ENCODE measurements around the gene ROPN1. TPM values are rescaled to one million over a fixed set of nuclear protein-coding genes. Genes with fewer than 3 reads are reported as not detected.
"Not testable (repeated sequence)": the region's sequence is repeated elsewhere in the genome, so short reads cannot be mapped to it uniquely, and the experiment has no call there.

The ROPN1 gene
- not detected for polyA plus RNA-seq (2012; ENCODE audit: low read depth, missing spikeins)

- not testable (repeated sequence) for DNase-seq (ENCODE audit: insufficient read length, low spot score)
- FAIRE-seq: peak; percentile 89
These were observed at the start of gene ROPN1 for GRCh38 chr3:123991730-123992588. Gene ROPN1, minus strand, starts transcription at chr3:123992124. Its CDS starts 11,643 bp downstream, at chr3:123980481.

GRCh38 chr3:124041553-124041952 lies 49.6 kb upstream of the ROPN1 start:
- no peak for TF ChIP-seq TAF1 (IDR thresholded peaks at IDR 0.05; ENCODE audit: low read depth, low read length)
- TF ChIP-seq POLR2AphosphoS5 (IDR thresholded peaks at IDR 0.05; ENCODE audit: low read depth, low read length): no peak
- TF ChIP-seq SPI1 (IDR thresholded peaks at IDR 0.05; ENCODE audit: low read depth, low read length): no peak
- no peak for TF ChIP-seq PAX5 (IDR thresholded peaks at IDR 0.05; ENCODE audit: insufficient read depth, low read length, severe bottlenecking)
- TF ChIP-seq POU2F2 (IDR thresholded peaks at IDR 0.05; ENCODE audit: low read depth, low read length): no peak
- no peak for TF ChIP-seq POLR2A (IDR thresholded peaks at IDR 0.05; ENCODE audit: low read depth, low read length)
- DNase-seq (ENCODE audit: insufficient read length, low spot score) (no peak), FAIRE-seq (no peak)

- no peak for FAIRE-seq
- DNase-seq (ENCODE audit: insufficient read length, low spot score): no peak
- no peak for TF ChIP-seq POU2F2 (IDR thresholded peaks at IDR 0.05; ENCODE audit: low read depth, low read length)
- TF ChIP-seq TAF1 (IDR thresholded peaks at IDR 0.05; ENCODE audit: low read depth, low read length): no peak
- TF ChIP-seq POLR2A (IDR thresholded peaks at IDR 0.05; ENCODE audit: low read depth, low read length): no peak
- TF ChIP-seq POLR2AphosphoS5 (IDR thresholded peaks at IDR 0.05; ENCODE audit: low read depth, low read length): no peak
- TF ChIP-seq SPI1 (IDR thresholded peaks at IDR 0.05; ENCODE audit: low read depth, low read length): no peak
- no peak for TF ChIP-seq PAX5 (IDR thresholded peaks at IDR 0.05; ENCODE audit: insufficient read depth, low read length, severe bottlenecking)
These were observed 45.4 kb upstream of the ROPN1 start for GRCh38 chr3:124037326-124037725.

- FAIRE-seq; DNase-seq (ENCODE audit: insufficient read length, low spot score): not testable (repeated sequence)
These were observed 44.3 kb upstream of the ROPN1 start for GRCh38 chr3:124036214-124036613.

GRCh38 chr3:124035463-124036121 lies 43.7 kb upstream of the ROPN1 start:
- TF ChIP-seq TAF1 (IDR thresholded peaks at IDR 0.05; ENCODE audit: low read depth, low read length) (no peak), POLR2AphosphoS5 (IDR thresholded peaks at IDR 0.05; ENCODE audit: low read depth, low read length) (no peak), PAX5 (IDR thresholded peaks at IDR 0.05; ENCODE audit: insufficient read depth, low read length, severe bottlenecking) (no peak)
- no peak for FAIRE-seq
- no peak for DNase-seq (ENCODE audit: insufficient read length, low spot score)

DNA sequence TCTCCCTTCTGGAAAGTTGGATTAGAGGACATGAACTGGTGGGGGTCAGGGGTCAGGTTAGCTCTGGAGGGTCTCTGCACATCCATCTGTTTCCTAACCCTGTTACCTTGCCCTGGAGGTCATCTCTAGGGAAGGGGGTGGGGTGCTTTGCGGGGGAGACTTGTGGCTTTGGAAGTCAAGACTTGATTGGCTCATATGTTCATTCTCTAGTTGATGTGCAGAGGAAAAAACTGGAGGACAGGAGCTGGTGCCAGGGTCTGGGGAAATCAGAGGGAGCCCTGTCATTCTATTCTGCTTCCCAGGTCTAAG lies 42.9 kb upstream of the ROPN1 start:
- FAIRE-seq: no peak
- TF ChIP-seq POLR2A (IDR thresholded peaks at IDR 0.05; ENCODE audit: low read depth, low read length): no peak
- no peak for TF ChIP-seq SPI1 (IDR thresholded peaks at IDR 0.05; ENCODE audit: low read depth, low read length)
- TF ChIP-seq TAF1 (IDR thresholded peaks at IDR 0.05; ENCODE audit: low read depth, low read length): no peak
- no peak for TF ChIP-seq POU2F2 (IDR thresholded peaks at IDR 0.05; ENCODE audit: low read depth, low read length)
- TF ChIP-seq PAX5 (IDR thresholded peaks at IDR 0.05; ENCODE audit: insufficient read depth, low read length, severe bottlenecking): no peak
- DNase-seq (ENCODE audit: insufficient read length, low spot score): no peak

GRCh38 chr3:124034016-124034843 lies 42.3 kb upstream of the ROPN1 start:
- TF ChIP-seq POLR2AphosphoS5 (IDR thresholded peaks at IDR 0.05; ENCODE audit: low read depth, low read length): no peak
- no peak for TF ChIP-seq SPI1 (IDR thresholded peaks at IDR 0.05; ENCODE audit: low read depth, low read length)
- no peak for TF ChIP-seq POU2F2 (IDR thresholded peaks at IDR 0.05; ENCODE audit: low read depth, low read length)
- no peak for TF ChIP-seq PAX5 (IDR thresholded peaks at IDR 0.05; ENCODE audit: insufficient read depth, low read length, severe bottlenecking)
- no peak for TF ChIP-seq POLR2A (IDR thresholded peaks at IDR 0.05; ENCODE audit: low read depth, low read length)
- no peak for TF ChIP-seq TAF1 (IDR thresholded peaks at IDR 0.05; ENCODE audit: low read depth, low read length)
- FAIRE-seq (no peak), DNase-seq (ENCODE audit: insufficient read length, low spot score) (peak; percentile 16)

GRCh38 chr3:124033360-124034015 lies 41.6 kb upstream of the ROPN1 start, which contains the start of gene KALRN:
Gene KALRN, plus strand, starts transcription at chr3:124033369.
- DNase-seq (ENCODE audit: insufficient read length, low spot score) (no peak), FAIRE-seq (no peak)
- TF ChIP-seq TAF1 (IDR thresholded peaks at IDR 0.05; ENCODE audit: low read depth, low read length): no peak
- TF ChIP-seq POLR2AphosphoS5 (IDR thresholded peaks at IDR 0.05; ENCODE audit: low read depth, low read length): no peak
- no peak for TF ChIP-seq SPI1 (IDR thresholded peaks at IDR 0.05; ENCODE audit: low read depth, low read length)
- no peak for TF ChIP-seq POLR2A (IDR thresholded peaks at IDR 0.05; ENCODE audit: low read depth, low read length)
- TF ChIP-seq PAX5 (IDR thresholded peaks at IDR 0.05; ENCODE audit: insufficient read depth, low read length, severe bottlenecking): no peak
- TF ChIP-seq POU2F2 (IDR thresholded peaks at IDR 0.05; ENCODE audit: low read depth, low read length): no peak

DNA sequence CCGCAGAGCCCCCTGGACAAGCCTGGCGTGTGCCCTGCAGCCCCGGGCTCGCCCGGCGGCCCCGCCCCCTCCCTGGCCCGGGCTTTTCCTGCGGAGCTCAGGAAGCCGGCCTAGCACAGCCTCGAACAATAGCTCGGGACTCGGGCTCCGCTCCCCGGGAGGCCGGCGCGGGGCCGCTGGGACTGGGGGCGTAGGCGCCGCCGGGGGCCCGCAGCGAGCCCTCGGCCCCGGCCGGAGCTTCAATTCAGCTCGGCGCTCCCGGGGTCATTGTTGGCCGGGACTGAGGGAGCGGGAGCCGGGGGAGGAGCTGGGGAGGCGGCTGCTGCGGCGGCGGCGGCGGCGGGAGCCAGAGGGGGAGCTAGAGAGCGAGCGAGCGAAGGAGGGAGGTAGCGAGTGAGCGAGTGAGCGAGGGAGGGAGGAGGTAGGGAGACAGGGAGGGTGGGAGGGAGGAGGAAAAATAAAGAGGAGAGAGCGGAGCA lies 41.0 kb upstream of the ROPN1 start:
- TF ChIP-seq POLR2A (IDR thresholded peaks at IDR 0.05; ENCODE audit: low read depth, low read length): no peak
- no peak for TF ChIP-seq TAF1 (IDR thresholded peaks at IDR 0.05; ENCODE audit: low read depth, low read length)
- TF ChIP-seq SPI1 (IDR thresholded peaks at IDR 0.05; ENCODE audit: low read depth, low read length): no peak
- TF ChIP-seq PAX5 (IDR thresholded peaks at IDR 0.05; ENCODE audit: insufficient read depth, low read length, severe bottlenecking): no peak
- no peak for TF ChIP-seq POU2F2 (IDR thresholded peaks at IDR 0.05; ENCODE audit: low read depth, low read length)
- no peak for TF ChIP-seq POLR2AphosphoS5 (IDR thresholded peaks at IDR 0.05; ENCODE audit: low read depth, low read length)
- peak; percentile 86 for DNase-seq (ENCODE audit: insufficient read length, low spot score)
- FAIRE-seq: no peak
